Measurements from ENCODE around the gene JUN. TPM values are rescaled to one million over a fixed set of nuclear protein-coding genes. Genes with fewer than 3 reads are reported as not detected.

JUN gene
- polyA plus RNA-seq, 3 donors: 29.3 to 330 (median 31.3) TPM

GRCh38 chr1:58792846-58793245 lies 9.0 kb upstream of the JUN start:
- no peaks in the 10 kb centered on the region for H3K9me3 ChIP-seq (replicated peaks in 1 of 2; ENCODE audit: control insufficient read depth in 1 of 2, insufficient read depth in 1 of 2, low read length in 2 of 2)
- intact Hi-C loops (cut with micrococcal nuclease): no loop called here
- no peak overlapping the region for H2AFZ ChIP-seq (ENCODE audit: insufficient read depth, low read depth, low read length, poor library complexity, severe bottlenecking)
- no peaks in the 10 kb centered on the region for H3K79me2 ChIP-seq (ENCODE audit: insufficient read depth, low read length)
- H3K9ac ChIP-seq (ENCODE audit: insufficient read depth, low read length, poor library complexity, severe bottlenecking): no peak overlapping the region
- no peak overlapping the region for H3K4me3 ChIP-seq (replicated peaks in 1 of 3; ENCODE audit: low read depth in 2 of 3, low read length in 3 of 3)
- H3K27me3 Mint-ChIP-seq (ENCODE audit: low read depth in 3 of 3): peaks cover 8 to 21% (median 10%) of the 10 kb centered on the region in 3 donors
- no peaks in the 10 kb centered on the region for H3K36me3 Mint-ChIP-seq
- TF ChIP-seq, protein P1, sequence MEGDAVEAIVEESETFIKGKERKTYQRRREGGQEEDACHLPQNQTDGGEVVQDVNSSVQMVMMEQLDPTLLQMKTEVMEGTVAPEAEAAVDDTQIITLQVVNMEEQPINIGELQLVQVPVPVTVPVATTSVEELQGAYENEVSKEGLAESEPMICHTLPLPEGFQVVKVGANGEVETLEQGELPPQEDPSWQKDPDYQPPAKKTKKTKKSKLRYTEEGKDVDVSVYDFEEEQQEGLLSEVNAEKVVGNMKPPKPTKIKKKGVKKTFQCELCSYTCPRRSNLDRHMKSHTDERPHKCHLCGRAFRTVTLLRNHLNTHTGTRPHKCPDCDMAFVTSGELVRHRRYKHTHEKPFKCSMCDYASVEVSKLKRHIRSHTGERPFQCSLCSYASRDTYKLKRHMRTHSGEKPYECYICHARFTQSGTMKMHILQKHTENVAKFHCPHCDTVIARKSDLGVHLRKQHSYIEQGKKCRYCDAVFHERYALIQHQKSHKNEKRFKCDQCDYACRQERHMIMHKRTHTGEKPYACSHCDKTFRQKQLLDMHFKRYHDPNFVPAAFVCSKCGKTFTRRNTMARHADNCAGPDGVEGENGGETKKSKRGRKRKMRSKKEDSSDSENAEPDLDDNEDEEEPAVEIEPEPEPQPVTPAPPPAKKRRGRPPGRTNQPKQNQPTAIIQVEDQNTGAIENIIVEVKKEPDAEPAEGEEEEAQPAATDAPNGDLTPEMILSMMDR (IDR thresholded peaks at IDR 0.05): no peak
- H3K4me2 ChIP-seq (replicated peaks; ENCODE audit: extremely low read depth, low read length, poor library complexity, severe bottlenecking): no peak overlapping the region
- peaks cover 0 to 11% of the 10 kb centered on the region in 2 donors for H3K27me3 ChIP-seq (ENCODE audit: control insufficient read depth in 2 of 2, insufficient read depth in 2 of 2, low read length in 2 of 2)
- H3K4me1 Mint-ChIP-seq: peaks cover 1% of the 10 kb centered on the region
- no peak for DNase-seq
- no peaks in the 10 kb centered on the region for H3K36me3 ChIP-seq (replicated peaks in 1 of 2; ENCODE audit: control insufficient read depth in 1 of 2, insufficient read depth in 2 of 2, low read length in 2 of 2)
- peaks cover 4 to 15% (median 8%) of the 10 kb centered on the region in 7 donors for H3K9me3 Mint-ChIP-seq
- H4K20me1 ChIP-seq (ENCODE audit: insufficient read depth, low read length): no peaks in the 10 kb centered on the region
- 100% methylated on average over 5 of the region's 6 CpGs for WGBS (ENCODE audit: insufficient coverage)
- H3K27ac Mint-ChIP-seq: no peak overlapping the region
- no peaks in the 10 kb centered on the region for H3K4me1 ChIP-seq (ENCODE audit: control insufficient read depth in 1 of 2, insufficient read depth in 2 of 2, low read length in 2 of 2)
- H3K27ac ChIP-seq (ENCODE audit: low read depth in 1 of 2, low read length in 2 of 2): no peak overlapping the region
- peak overlapping the region in 1 of 2 donors; percentile 54 for H3K4me3 Mint-ChIP-seq

- WGBS (ENCODE audit: insufficient coverage): no CpG with 5 or more reads among the region's 1 CpG
- Histone ChIP-seq H3K4me1 (ENCODE audit: control insufficient read depth in 1 of 2, insufficient read depth in 2 of 2, low read length in 2 of 2) (no peaks in the 10 kb centered on the region), H3K27ac (ENCODE audit: low read depth in 1 of 2, low read length in 2 of 2) (no peak overlapping the region), H3K36me3 (replicated peaks in 1 of 2; ENCODE audit: control insufficient read depth in 1 of 2, insufficient read depth in 2 of 2, low read length in 2 of 2) (no peaks in the 10 kb centered on the region), H3K9ac (ENCODE audit: insufficient read depth, low read length, poor library complexity, severe bottlenecking) (no peak overlapping the region), H3K27me3 (ENCODE audit: control insufficient read depth in 2 of 2, insufficient read depth in 2 of 2, low read length in 2 of 2) (peaks cover 11% of the 10 kb centered on the region in 2 donors), H3K79me2 (ENCODE audit: insufficient read depth, low read length) (no peaks in the 10 kb centered on the region), H2AFZ (ENCODE audit: insufficient read depth, low read depth, low read length, poor library complexity, severe bottlenecking) (no peak overlapping the region), H3K4me2 (replicated peaks; ENCODE audit: extremely low read depth, low read length, poor library complexity, severe bottlenecking) (no peak overlapping the region), H3K9me3 (replicated peaks in 1 of 2; ENCODE audit: control insufficient read depth in 1 of 2, insufficient read depth in 1 of 2, low read length in 2 of 2) (no peaks in the 10 kb centered on the region), H4K20me1 (ENCODE audit: insufficient read depth, low read length) (no peaks in the 10 kb centered on the region), H3K4me3 (replicated peaks in 1 of 3; ENCODE audit: low read depth in 2 of 3, low read length in 3 of 3) (no peak overlapping the region)
- no peak overlapping the region for H3K4me3 Mint-ChIP-seq
- H3K4me1 Mint-ChIP-seq: peaks cover 1% of the 10 kb centered on the region
- H3K27ac Mint-ChIP-seq: no peak overlapping the region
- intact Hi-C loops (cut with micrococcal nuclease): no loop called here
- no peak for DNase-seq
- TF ChIP-seq, protein P1 (IDR thresholded peaks at IDR 0.05): no peak
- peaks cover 14 to 37% (median 22%) of the 10 kb centered on the region in 3 donors for H3K27me3 Mint-ChIP-seq (ENCODE audit: low read depth in 3 of 3)
- no peaks in the 10 kb centered on the region for H3K36me3 Mint-ChIP-seq
- peaks cover 4 to 15% (median 8%) of the 10 kb centered on the region in 7 donors for H3K9me3 Mint-ChIP-seq
Measured at GRCh38 chr1:58791106-58791505, 7.3 kb upstream of the JUN start.

Data from CD14-positive monocyte (primary cell).